HG03460 (cell line): ENCODE measurements around the gene MRS2.

Experiments
- ATAC-seq: cut with Tn5 transposase; IDR thresholded peaks from one replicate; pipeline ENCODE4 v1.9.1; 2021; ENCODE audit not compliant: unreplicated experiment

The MRS2 gene

GRCh38 chr6:24426729-24427446 is 24.2 kb downstream of the MRS2 start:
- no peak for ATAC-seq

GRCh38 chr6:24428615-24429014 is 25.9 kb downstream of the MRS2 start:
- no peak for ATAC-seq

- no peak for ATAC-seq
Observed at GRCh38 chr6:24429146-24429545, 26.4 kb downstream of the MRS2 start.

- ATAC-seq, result no peak
Observed at GRCh38 chr6:24430086-24430485, 27.4 kb downstream of the MRS2 start.

- ATAC-seq, result no peak
Observed at GRCh38 chr6:24431045-24431451, 28.3 kb downstream of the MRS2 start.

GRCh38 chr6:24432611-24433010 is 29.9 kb downstream of the MRS2 start:
- no peak for ATAC-seq

- no peak for ATAC-seq
Observed at GRCh38 chr6:24436979-24437378, 34.2 kb downstream of the MRS2 start.

- ATAC-seq, result no peak
Observed at GRCh38 chr6:24439858-24440539, 37.3 kb downstream of the MRS2 start.

GRCh38 chr6:24440897-24441598 is 38.3 kb downstream of the MRS2 start:
- ATAC-seq, result no peak

- ATAC-seq, result no peak
Observed at GRCh38 chr6:24441599-24441904, 38.8 kb downstream of the MRS2 start.

- no peak for ATAC-seq
Observed at GRCh38 chr6:24444588-24444987, 41.9 kb downstream of the MRS2 start.

GRCh38 chr6:24445704-24446103 is 43.0 kb downstream of the MRS2 start:
- no peak for ATAC-seq

GRCh38 chr6:24446670-24447069 is 43.9 kb downstream of the MRS2 start:
- no peak for ATAC-seq

- no peak for ATAC-seq
Observed at GRCh38 chr6:24448396-24448795, 45.7 kb downstream of the MRS2 start.

GRCh38 chr6:24448828-24449525 is 46.2 kb downstream of the MRS2 start:
- no peak for ATAC-seq

- no peak for ATAC-seq
Observed at GRCh38 chr6:24451581-24452388, 49.0 kb downstream of the MRS2 start.

- no peak for ATAC-seq
Observed at GRCh38 chr6:24453921-24454320, 51.2 kb downstream of the MRS2 start.

- no peak for ATAC-seq
Observed at GRCh38 chr6:24454452-24454851, 51.7 kb downstream of the MRS2 start.

GRCh38 chr6:24455061-24455460 is 52.3 kb downstream of the MRS2 start:
- no peak for ATAC-seq

GRCh38 chr6:24458134-24458533 is 55.4 kb downstream of the MRS2 start:
- no peak for ATAC-seq

GRCh38 chr6:24458941-24459340 is 56.2 kb downstream of the MRS2 start:
- ATAC-seq, result no peak
